Right atrium auricular region (tissue), 2 donors: ENCODE results near the gene PPP2R2C. TPM values are rescaled to one million over a fixed set of nuclear protein-coding genes. Genes with fewer than 3 reads are reported as not detected.

Experiments used
- DNase-seq: peaks from one replicate; pipeline ENCODE4 v3.0.0-alpha.2; 2019; ENCODE audit warnings: low spot score
- H3K27ac ChIP-seq, 2 donors: fragments of 200-600 bp; sonication (generic); 1 replicate in 1 of 2; 2 replicates in 1 of 2; pipeline ENCODE4 v1.5.1; 2016 to 2019
- H3K27me3 ChIP-seq, 2 donors: fragments of 200-600 bp; sonication (generic); one replicate each; pipeline versions ENCODE4 v1.5.1 to v1.6.0; 2017 to 2019
- H3K36me3 ChIP-seq: fragments of 200-600 bp; sonication (generic); one replicate; pipeline ENCODE4 v1.5.1; 2016
- H3K4me1 ChIP-seq, 2 donors: fragments of 200-600 bp; sonication (generic); one replicate each; pipeline versions ENCODE4 v1.5.1 to v1.6.0; 2017 to 2019
- H3K4me3 ChIP-seq, 2 donors: fragments of 200-600 bp; sonication (generic); 1 replicate in 1 of 2; 2 replicates in 1 of 2; pipeline ENCODE4 v1.5.1; 2017 to 2019; ENCODE audit warnings: mild to moderate bottlenecking in 1 of 2, moderate library complexity in 1 of 2
- H3K9me3 ChIP-seq, 2 donors: fragments of 200-600 bp; sonication (generic); one replicate each; pipeline ENCODE4 v1.5.1; 2019
- total RNA-seq, 2 donors: library from RNA; depleted of rRNA; stranded (reverse); fragments of >200 nt; gene quantifications; one replicate each; pipeline ENCODE4 v1.1.0, GENCODE V29; 2016
- TF ChIP-seq, protein P1 (sequence below), 2 donors: fragments of 200-600 bp; sonication (generic); IDR thresholded peaks; one replicate each; pipeline ENCODE4 v1.5.1; 2019; ENCODE audit warnings: antibody characterized with exemption in 2 of 2

PPP2R2C gene
- total RNA-seq, 2 donors from 2014 or later, result 4.6 to 5.7 TPM

- TF ChIP-seq, protein P1, sequence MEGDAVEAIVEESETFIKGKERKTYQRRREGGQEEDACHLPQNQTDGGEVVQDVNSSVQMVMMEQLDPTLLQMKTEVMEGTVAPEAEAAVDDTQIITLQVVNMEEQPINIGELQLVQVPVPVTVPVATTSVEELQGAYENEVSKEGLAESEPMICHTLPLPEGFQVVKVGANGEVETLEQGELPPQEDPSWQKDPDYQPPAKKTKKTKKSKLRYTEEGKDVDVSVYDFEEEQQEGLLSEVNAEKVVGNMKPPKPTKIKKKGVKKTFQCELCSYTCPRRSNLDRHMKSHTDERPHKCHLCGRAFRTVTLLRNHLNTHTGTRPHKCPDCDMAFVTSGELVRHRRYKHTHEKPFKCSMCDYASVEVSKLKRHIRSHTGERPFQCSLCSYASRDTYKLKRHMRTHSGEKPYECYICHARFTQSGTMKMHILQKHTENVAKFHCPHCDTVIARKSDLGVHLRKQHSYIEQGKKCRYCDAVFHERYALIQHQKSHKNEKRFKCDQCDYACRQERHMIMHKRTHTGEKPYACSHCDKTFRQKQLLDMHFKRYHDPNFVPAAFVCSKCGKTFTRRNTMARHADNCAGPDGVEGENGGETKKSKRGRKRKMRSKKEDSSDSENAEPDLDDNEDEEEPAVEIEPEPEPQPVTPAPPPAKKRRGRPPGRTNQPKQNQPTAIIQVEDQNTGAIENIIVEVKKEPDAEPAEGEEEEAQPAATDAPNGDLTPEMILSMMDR (IDR thresholded peaks at IDR 0.05), result no peak
Observed at GRCh38 chr4:6272863-6273660, 199.4 kb downstream of the PPP2R2C start.

GRCh38 chr4:6271701-6272465 is 200.5 kb downstream of the PPP2R2C start:
- peak overlapping the region in 1 of 2 donors; percentile 16 for H3K4me3 ChIP-seq
- H3K27me3 ChIP-seq, result no peaks in the 10 kb centered on the region
- H3K4me1 ChIP-seq, result peaks cover 0 to 57% of the 10 kb centered on the region in 2 donors
- TF ChIP-seq, protein P1 (IDR thresholded peaks at IDR 0.05), result no peak
- H3K9me3 ChIP-seq, result no peaks in the 10 kb centered on the region
- peak; percentile 69 for DNase-seq
- H3K36me3 ChIP-seq, result no peaks in the 10 kb centered on the region
- H3K27ac ChIP-seq, result peak overlapping the region; percentile 90 to 94

More at GRCh38 chr4:6272863-6273660, 199.4 kb downstream of the PPP2R2C start:
- peak overlapping the region; percentile 90 to 94 for H3K27ac ChIP-seq
- H3K4me1 ChIP-seq, result peaks cover 0 to 69% of the 10 kb centered on the region in 2 donors
- no peak overlapping the region for H3K4me3 ChIP-seq
- H3K36me3 ChIP-seq, result no peaks in the 10 kb centered on the region
- H3K27me3 ChIP-seq, result no peaks in the 10 kb centered on the region
- no peak for DNase-seq
- H3K9me3 ChIP-seq, result no peaks in the 10 kb centered on the region

GRCh38 chr4:6271206-6271605 is 201.2 kb downstream of the PPP2R2C start:
- H3K4me3 ChIP-seq, result peak overlapping the region in 1 of 2 donors; percentile 99
- H3K27ac ChIP-seq, result peak overlapping the region; percentile 90 to 94
- peaks cover 0 to 50% of the 10 kb centered on the region in 2 donors for H3K4me1 ChIP-seq
- no peaks in the 10 kb centered on the region for H3K36me3 ChIP-seq
- no peaks in the 10 kb centered on the region for H3K27me3 ChIP-seq
- TF ChIP-seq, protein P1 (IDR thresholded peaks at IDR 0.05), result no peak
- H3K9me3 ChIP-seq, result no peaks in the 10 kb centered on the region
- no peak for DNase-seq

DNA sequence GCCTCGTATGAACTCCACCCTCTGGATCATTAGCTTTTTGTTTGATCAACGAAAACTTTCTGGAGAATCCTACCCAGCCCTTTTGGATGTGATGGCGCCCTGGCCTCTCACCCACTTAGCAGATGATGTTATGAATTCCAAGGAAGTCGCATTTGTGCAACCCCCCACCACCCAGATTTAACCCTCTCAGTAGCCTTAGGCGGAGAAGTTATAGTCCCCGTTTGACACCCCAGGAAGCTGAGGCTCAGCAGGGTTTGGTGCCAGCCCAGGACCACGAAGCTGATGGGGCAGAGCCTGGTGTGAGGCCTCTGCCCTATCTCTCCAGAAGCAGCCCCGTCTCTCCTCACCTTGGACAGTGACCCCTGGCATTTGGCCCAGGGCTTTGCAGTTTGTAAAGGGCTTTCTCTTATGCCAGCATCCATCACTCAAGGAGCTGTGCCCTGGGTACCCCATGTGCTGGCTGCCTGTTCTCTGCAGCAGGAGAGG is 201.7 kb downstream of the PPP2R2C start:
- TF ChIP-seq, protein P1 (IDR thresholded peaks at IDR 0.05), result no peak
- no peaks in the 10 kb centered on the region for H3K36me3 ChIP-seq
- no peaks in the 10 kb centered on the region for H3K27me3 ChIP-seq
- DNase-seq, result no peak
- no peaks in the 10 kb centered on the region for H3K9me3 ChIP-seq
- H3K4me3 ChIP-seq, result peak overlapping the region; percentile 80 to 99
- H3K4me1 ChIP-seq, result peaks cover 0 to 45% of the 10 kb centered on the region in 2 donors
- peak overlapping the region; percentile 90 to 94 for H3K27ac ChIP-seq

Other genes starting within 250 kb of the PPP2R2C start
- gene WFS1, start 202.8 kb downstream of the PPP2R2C start, total RNA-seq, result 100 to 1,000 TPM; 111 to 112 TPM
- 10 to 100 TPM; 23.7 to 25.5 TPM for gene MAN2B2, start 102.6 kb upstream of the PPP2R2C start, total RNA-seq
- gene MRFAP1, start 168.1 kb upstream of the PPP2R2C start, total RNA-seq, result 100 to 1,000 TPM; 170 to 176 TPM
- under 1 TPM in 1 of 2 donors, not detected in 1; 0.35 TPM for gene S100P, start 221.3 kb upstream of the PPP2R2C start, total RNA-seq
- gene MRFAP1L1, start 237.3 kb upstream of the PPP2R2C start, total RNA-seq, result 10 to 100 TPM; 58.2 to 65.3 TPM
- gene BLOC1S4, start 243.6 kb upstream of the PPP2R2C start, total RNA-seq, result 10 to 100 TPM in 1 of 2 donors, 1 to 10 TPM in 1; 8.4 to 17.4 TPM